ENCODE measurements around the gene WDFY4. TPM values are rescaled to one million over a fixed set of nuclear protein-coding genes. Genes with fewer than 3 reads are reported as not detected.

Gene WDFY4
- total RNA-seq, 6 donors from 2014 or later, result 10.1 to 48.9 (median 32.1) TPM

- 82 to 90% methylated on average over 2 of the region's 2 CpGs for WGBS, 2 donors
- Histone ChIP-seq H3K4me1 (no peaks in the 10 kb centered on the region), H3K9me3 (no peaks in the 10 kb centered on the region), H3K36me3 (no peaks in the 10 kb centered on the region), H3K4me3 (no peak overlapping the region), H3K27ac (no peak overlapping the region), H3K27me3 (no peaks in the 10 kb centered on the region)
- DNase-seq, result no peak
- ATAC-seq (ENCODE audit: low FRiP score in 2 of 2), result no peak
- TF ChIP-seq CTCF (IDR thresholded peaks at IDR 0.05), result no peak
- no peak for TF ChIP-seq POLR2A (IDR thresholded peaks at IDR 0.05)
- TF ChIP-seq POLR2AphosphoS5 (IDR thresholded peaks at IDR 0.05), result no peak
- no peak for TF ChIP-seq EP300 (IDR thresholded peaks at IDR 0.05)
Measured at GRCh38 chr10:48740988-48741387, 56.3 kb downstream of the WDFY4 start.

- TF ChIP-seq POLR2A (IDR thresholded peaks at IDR 0.05) (no peak), EP300 (IDR thresholded peaks at IDR 0.05) (no peak), POLR2AphosphoS5 (IDR thresholded peaks at IDR 0.05) (no peak), CTCF (IDR thresholded peaks at IDR 0.05) (no peak)
- ATAC-seq (ENCODE audit: low FRiP score in 2 of 2) (peak; percentile 35 to 66), DNase-seq (peak in 1 of 2 donors; percentile 32)
- no peaks in the 10 kb centered on the region for H3K27me3 ChIP-seq
- no peak overlapping the region for H3K4me3 ChIP-seq
- no peaks in the 10 kb centered on the region for H3K4me1 ChIP-seq
- no peak overlapping the region for H3K27ac ChIP-seq
- H3K9me3 ChIP-seq, result no peaks in the 10 kb centered on the region
- WGBS, 2 donors, result 91 to 93% methylated on average over 3 to 18 of the region's 18 CpGs
- no peaks in the 10 kb centered on the region for H3K36me3 ChIP-seq
Measured at GRCh38 chr10:48742891-48743860, 58.5 kb downstream of the WDFY4 start.

GRCh38 chr10:48744587-48744986 lies 59.9 kb downstream of the WDFY4 start:
- no peak overlapping the region for H3K4me3 ChIP-seq
- ATAC-seq (ENCODE audit: low FRiP score in 2 of 2) (no peak), DNase-seq (no peak)
- no peaks in the 10 kb centered on the region for H3K27me3 ChIP-seq
- TF ChIP-seq EP300 (IDR thresholded peaks at IDR 0.05), result no peak
- TF ChIP-seq CTCF (IDR thresholded peaks at IDR 0.05), result no peak
- no peak for TF ChIP-seq POLR2A (IDR thresholded peaks at IDR 0.05)
- TF ChIP-seq POLR2AphosphoS5 (IDR thresholded peaks at IDR 0.05), result no peak
- no peaks in the 10 kb centered on the region for H3K4me1 ChIP-seq
- H3K36me3 ChIP-seq, result no peaks in the 10 kb centered on the region
- no peaks in the 10 kb centered on the region for H3K9me3 ChIP-seq
- H3K27ac ChIP-seq, result no peak overlapping the region
- WGBS, 2 donors, result 83 to 91% methylated on average over 6 of the region's 6 CpGs

GRCh38 chr10:48745662-48746245 lies 61.1 kb downstream of the WDFY4 start:
- no peaks in the 10 kb centered on the region for H3K36me3 ChIP-seq
- ATAC-seq (ENCODE audit: low FRiP score in 2 of 2) (no peak), DNase-seq (peak in 1 of 2 donors; percentile 67)
- TF ChIP-seq CTCF (IDR thresholded peaks at IDR 0.05) (no peak), EP300 (IDR thresholded peaks at IDR 0.05) (no peak), POLR2A (IDR thresholded peaks at IDR 0.05) (no peak), POLR2AphosphoS5 (IDR thresholded peaks at IDR 0.05) (no peak)
- H3K4me1 ChIP-seq, result no peaks in the 10 kb centered on the region
- H3K4me3 ChIP-seq, result no peak overlapping the region
- H3K27me3 ChIP-seq, result no peaks in the 10 kb centered on the region
- WGBS, 2 donors, result 88 to 91% methylated on average over 21 to 27 of the region's 27 CpGs
- H3K27ac ChIP-seq, result no peak overlapping the region
- no peaks in the 10 kb centered on the region for H3K9me3 ChIP-seq
